8988T (cell line): ENCODE measurements around the gene DPH3.
"Not testable (repeated sequence)": the region's sequence is repeated elsewhere in the genome, so short reads cannot be mapped to it uniquely, and the experiment has no call there.

ENCODE experiments used
- DNase-seq: peaks from one replicate; pipeline ENCODE4 v3.0.0; 2011

Gene DPH3

GRCh38 chr3:16264708-16265454, at the start of gene DPH3, which contains the start of gene OXNAD1:
Gene DPH3, minus strand, starts transcription at chr3:16264943. Its CDS starts 67 bp downstream, at chr3:16264876.
Gene OXNAD1, plus strand, starts transcription at chr3:16265212. Its CDS starts 5,741 bp downstream, at chr3:16270953.
- peak; percentile 74 for DNase-seq

GRCh38 chr3:16313886-16314645, 49.3 kb upstream of the DPH3 start:
- DNase-seq: no peak

DNA sequence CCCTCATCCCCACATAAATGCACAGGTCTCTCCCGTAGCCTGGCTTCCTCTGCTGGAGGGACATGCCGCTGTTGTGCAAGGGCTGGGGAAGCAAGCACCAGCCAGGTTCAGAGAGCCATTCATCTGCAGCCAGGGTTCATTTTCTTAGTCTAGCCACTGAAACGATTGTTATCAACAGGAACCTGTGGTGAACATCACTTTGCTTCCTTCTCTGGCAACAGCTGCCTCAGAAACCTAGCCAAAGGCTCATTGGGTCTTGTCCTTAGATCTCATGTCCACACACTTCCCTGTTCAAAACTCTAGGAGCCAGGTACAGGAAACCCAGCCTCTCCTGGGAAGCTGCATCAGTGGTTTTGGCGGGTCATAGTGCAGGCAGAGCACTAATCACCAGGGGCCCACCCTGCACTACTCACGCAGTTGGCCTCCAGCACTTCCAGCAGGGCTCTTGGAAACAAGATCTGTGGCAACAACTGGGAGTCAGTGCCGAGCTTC, 47.3 kb upstream of the DPH3 start:
- DNase-seq: no peak

DNA sequence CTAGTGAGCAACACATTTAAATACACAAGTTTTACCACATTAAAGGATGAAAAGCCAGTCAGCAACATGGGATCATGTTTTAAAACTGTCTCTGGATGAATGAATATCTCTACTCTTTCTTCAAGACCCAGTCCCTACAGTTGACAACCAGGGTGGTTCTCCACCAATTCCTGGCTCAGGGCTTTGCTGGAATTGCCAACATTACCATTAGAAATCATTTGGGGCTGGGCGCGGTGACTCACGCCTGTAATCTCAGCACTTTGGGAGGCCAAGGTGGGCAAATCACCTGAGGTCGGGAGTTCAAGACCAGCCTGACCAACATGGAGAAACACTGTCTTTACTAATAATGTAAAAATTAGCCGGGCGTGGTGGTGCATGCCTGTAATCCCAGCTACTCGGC, 45.7 kb upstream of the DPH3 start:
- not testable (repeated sequence) for DNase-seq

DNA sequence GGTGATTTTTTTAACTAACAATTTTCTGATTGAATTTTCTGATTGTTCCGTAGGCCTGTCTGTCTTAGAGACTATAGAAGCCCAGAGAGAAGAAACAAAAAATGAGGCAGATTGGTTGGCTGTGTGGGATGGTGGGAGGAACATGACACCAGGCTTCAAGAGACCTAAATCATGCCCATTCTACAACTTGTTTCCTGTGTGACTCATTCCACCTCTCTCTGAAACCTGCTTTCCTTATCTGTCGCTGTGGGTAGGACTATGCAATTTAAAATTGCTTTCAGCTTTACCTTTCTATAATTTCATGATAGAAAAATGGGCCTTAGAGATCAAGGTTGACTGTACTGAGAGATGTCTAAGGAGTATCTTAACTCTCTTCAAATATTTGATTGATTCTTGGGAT, 44.8 kb upstream of the DPH3 start:
- DNase-seq: no peak

DNA sequence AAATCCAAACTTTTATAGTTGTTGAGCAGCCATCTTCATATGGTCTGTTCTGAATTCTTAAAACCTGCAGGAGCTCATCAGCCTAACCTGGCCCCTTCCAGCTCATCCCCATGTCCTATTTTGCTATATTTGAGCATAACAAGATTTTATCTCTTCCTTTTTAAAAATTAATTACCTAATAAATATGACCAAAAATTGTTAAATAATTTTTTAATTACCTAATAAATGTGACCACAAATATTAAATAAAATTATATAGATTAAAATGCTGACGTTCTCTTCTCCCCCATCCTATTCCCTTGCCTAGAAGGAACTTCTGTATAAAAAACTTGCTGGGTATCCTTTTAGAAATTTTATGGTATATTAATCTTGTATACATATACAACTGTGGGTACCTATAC, 44.0 kb upstream of the DPH3 start:
- no peak for DNase-seq

- no peak for DNase-seq
Measured at GRCh38 chr3:16307832-16308531, 43.2 kb upstream of the DPH3 start.

GRCh38 chr3:16305111-16305541, 40.4 kb upstream of the DPH3 start:
- no peak for DNase-seq

GRCh38 chr3:16304061-16305010, 39.6 kb upstream of the DPH3 start:
- DNase-seq: no peak

DNA sequence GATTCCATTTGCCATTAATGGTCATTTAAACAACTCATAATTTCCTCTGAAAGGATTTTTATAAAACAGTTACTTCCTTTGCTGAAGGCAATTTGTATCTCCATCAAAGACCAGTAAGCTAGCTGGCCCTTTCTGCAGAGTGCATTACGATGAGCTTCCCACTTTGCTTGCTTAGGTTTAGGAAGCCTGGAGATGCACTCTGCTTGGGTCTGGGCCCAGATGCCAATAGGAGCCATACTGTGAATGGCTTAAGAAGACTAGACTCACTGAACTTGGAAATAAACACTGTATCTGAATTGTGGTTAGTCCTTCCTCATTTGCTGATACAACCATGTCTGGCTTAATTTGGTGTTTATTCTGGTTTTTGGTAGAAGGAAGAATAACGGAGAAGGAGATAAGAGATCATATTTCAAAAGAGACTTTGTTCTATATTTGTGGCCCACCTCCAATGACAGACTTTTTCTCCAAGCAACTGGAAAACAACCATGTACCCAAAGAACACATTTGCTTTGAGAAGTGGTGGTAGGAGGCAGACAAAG, 38.4 kb upstream of the DPH3 start:
- DNase-seq: no peak

DNA sequence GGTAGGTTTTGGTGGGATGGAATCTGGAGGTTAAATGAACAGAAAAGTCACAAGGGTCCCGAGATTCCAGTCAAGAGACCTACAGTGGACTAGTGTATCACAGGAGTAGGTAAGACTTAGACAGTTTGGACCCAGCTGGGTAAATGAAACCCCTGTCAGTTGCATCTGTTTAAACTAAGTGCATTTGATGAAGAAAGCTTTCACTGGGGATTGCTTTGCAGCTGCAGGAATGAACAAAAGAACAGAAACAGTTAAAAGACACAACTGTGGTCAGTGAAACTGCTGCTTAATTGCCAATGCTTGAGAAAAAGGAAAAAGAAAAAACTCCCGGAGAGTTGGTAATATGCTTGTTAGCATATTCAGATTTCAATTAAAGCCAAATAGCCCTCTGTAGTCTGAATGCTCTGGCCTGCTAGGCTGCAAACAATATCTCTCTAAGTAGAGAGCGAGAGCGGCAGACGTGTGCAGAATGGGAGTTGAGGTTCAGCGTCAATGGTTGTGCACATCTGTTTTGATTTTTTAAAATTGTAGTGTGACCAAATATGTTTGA, 37.4 kb upstream of the DPH3 start:
- DNase-seq: no peak

GRCh38 chr3:16301507-16301906, 36.8 kb upstream of the DPH3 start:
- no peak for DNase-seq

- no peak for DNase-seq
Measured at GRCh38 chr3:16300881-16301359, 36.2 kb upstream of the DPH3 start.

DNA sequence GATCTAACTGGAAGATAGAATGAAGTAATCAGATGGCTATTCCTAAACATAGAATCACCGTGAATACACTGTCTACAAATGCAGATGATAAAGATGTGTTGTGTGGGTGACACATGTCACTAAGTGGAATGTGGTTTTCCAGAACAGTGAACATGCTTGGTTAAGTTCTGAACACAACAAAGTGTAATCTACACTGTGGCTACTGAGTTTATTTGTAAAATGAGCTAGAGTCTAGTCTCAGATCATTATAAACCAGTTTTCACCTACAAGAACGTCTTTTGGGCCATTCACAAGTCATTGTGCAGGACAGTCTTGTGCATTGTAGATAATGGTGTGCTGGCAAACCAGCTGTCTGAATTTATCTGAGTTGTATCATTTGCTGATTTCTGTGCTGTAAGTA, 35.6 kb upstream of the DPH3 start:
- no peak for DNase-seq

- no peak for DNase-seq
Measured at GRCh38 chr3:16299746-16300145, 35.0 kb upstream of the DPH3 start.

GRCh38 chr3:16298891-16299290, 34.1 kb upstream of the DPH3 start:
- DNase-seq: no peak

GRCh38 chr3:16297997-16298885, 33.5 kb upstream of the DPH3 start:
- DNase-seq: no peak

- DNase-seq: no peak
Measured at GRCh38 chr3:16295298-16295890, 30.7 kb upstream of the DPH3 start.

GRCh38 chr3:16294844-16295243, 30.1 kb upstream of the DPH3 start:
- DNase-seq: no peak

GRCh38 chr3:16290827-16291196, 26.1 kb upstream of the DPH3 start:
- no peak for DNase-seq
